Hematopoietic multipotent progenitor cell treated with erythropoietin and hydrocortisone succinate and interleukin-3 and kit ligand, for 4 days (in vitro differentiated cells): ENCODE measurements around the gene JPT1.
"Not testable (repeated sequence)": the region's sequence is repeated elsewhere in the genome, so short reads cannot be mapped to it uniquely, and the experiment has no call there.

Experiments used
- DNase-seq: peaks from one replicate; pipeline ENCODE4 v3.0.0-alpha.2; 2015

JPT1 gene, protein sequence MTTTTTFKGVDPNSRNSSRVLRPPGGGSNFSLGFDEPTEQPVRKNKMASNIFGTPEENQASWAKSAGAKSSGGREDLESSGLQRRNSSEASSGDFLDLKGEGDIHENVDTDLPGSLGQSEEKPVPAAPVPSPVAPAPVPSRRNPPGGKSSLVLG

GRCh38 chr17:75154195-75155106, at the start of gene JPT1:
Gene JPT1, minus strand, starts transcription at chr17:75154512. Its CDS starts 115 bp downstream, at chr17:75154397.
- peak; percentile 100 for DNase-seq

DNA sequence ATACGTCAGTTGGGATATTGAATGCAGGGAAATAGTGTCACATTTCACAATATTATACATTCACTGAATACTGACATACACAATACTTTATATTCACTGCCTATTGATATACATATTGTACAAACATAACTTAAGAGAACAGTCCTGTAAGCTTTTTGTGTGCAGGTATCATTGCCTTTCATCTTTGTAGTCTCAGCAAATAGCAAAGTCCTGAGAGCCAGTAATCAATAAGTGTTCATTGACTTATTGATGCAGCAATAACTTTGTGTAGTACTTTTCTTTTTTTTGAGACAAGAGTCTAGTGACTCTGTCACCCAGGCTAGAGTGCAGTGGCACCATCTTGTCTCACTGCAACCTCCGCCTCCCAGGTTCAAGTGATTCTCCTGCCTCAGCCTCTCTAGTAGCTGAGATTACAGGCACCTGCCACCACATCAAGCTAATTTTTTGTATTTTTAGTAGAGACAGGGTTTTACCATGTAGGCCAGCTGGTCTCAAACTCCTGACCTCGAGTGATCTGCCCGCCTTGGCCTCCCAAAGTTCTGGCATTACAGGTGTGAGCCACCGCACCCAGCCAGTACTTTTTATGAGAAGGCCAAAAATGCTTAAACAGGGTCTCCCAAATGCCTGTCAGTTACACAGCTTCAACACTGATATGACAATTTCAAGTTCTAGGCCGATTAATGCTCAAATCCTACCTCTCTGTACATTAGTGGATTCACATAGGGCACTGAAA, 45.7 kb upstream of the JPT1 start:
- DNase-seq: no peak

- no peak for DNase-seq
Measured at GRCh38 chr17:75194879-75195278, 40.6 kb upstream of the JPT1 start.

GRCh38 chr17:75191584-75191983, 37.3 kb upstream of the JPT1 start:
- peak; percentile 30 for DNase-seq

GRCh38 chr17:75188614-75189013, 34.3 kb upstream of the JPT1 start:
- DNase-seq: no peak

- no peak for DNase-seq
Measured at GRCh38 chr17:75183999-75184884, 29.9 kb upstream of the JPT1 start.

DNA sequence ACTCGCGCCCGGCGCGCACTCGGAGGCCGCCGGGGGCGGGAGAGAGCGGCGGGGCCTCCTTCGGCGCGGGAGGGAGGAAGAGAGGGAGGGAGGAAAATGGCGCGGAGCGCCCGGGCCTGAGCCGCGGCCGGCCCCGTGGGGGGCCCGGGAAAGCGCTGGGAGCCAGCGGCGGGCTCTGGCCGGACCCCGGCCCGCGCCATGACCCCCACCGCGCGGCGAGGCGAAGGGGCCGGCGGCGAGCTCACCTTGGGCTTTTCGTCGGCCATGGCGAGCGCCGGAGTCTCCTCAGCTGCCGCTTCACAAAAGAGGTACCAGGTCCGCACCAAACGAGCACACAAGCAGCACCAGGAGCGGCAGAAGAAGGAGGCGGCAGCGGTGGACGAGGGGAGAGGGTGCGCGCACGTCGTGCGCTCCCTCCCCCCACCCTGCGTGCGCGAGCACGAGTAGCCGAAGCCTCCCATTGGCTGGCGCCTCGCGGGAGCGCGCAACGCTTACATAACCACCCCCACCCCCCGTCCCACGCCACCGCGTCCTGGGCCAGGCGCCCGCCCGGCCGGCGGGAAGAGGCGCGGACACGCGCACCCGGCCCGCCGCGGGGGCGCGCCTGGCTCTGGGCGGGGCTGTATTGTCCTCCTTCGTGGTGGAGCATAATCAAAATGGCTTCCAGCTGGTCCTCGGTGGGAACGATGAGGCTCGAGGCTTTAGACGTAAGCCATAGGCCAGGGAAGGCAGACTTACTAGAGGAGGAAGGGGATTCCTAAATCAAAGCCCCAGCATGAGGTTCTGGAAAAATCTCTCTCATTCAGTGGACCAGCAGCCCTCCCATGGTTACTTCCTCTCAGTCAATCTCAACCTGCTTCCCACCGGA, 28.5 kb upstream of the JPT1 start, which contains the start of gene SUMO2:
SUMO2 (minus strand) TSS at position 391 of the 868 bp plus-strand sequence; CDS start at position 266, 125 bp downstream.
- DNase-seq: peak; percentile 98

DNA sequence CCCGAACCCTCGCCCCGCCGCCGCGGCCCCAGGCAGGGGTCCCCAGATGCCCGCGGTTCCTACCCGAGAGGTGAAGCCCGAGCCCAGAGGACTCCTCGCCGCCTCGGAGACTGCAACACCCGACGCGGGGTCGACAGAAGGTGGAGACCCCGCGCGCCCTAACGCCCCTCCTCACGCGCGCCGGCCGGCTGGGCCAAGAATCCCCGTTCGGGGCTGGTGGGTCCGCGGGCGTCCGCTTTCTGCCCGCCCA, 27.9 kb upstream of the JPT1 start:
- no peak for DNase-seq

- peak; percentile 61 for DNase-seq
Measured at GRCh38 chr17:75181608-75182318, 27.5 kb upstream of the JPT1 start.

DNA sequence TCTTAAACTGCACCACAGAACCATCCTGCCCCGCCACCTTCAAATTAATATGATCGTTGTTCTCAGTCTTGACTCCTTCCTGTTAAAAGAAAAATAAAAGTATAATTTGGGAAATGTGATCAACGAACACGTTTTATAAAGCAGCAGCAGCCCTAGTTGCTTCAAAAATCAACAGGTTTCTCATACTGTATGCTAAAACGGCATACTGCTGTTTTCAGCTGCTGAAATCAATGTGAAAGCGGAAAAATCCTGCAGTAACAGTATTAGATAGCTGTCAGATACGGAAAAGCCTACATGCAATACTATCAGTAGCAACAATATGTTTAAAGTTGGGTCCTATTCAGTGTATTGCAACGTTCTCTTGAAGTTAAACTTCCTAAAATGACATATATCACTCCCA, 26.8 kb upstream of the JPT1 start:
- peak; percentile 27 for DNase-seq

DNA sequence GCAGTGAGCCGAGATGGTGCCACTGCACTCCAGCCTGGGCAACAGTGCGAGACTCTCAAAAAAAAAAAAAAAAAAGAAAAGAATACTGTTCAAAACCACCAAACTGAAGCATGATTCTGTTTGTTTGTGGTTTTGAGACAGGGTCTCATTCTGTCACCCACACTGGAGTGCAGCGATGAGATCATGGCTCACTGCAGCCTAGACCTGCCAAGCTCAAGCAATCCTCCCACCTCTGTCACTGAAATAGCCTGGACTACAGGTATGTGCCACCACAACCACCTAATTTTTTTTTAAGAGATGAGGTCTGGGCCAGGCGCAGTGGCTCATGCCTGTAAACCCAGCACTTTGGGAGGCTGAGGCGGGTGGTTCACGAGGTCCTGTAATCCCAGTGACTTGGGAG, 24.1 kb upstream of the JPT1 start:
- no peak for DNase-seq

DNA sequence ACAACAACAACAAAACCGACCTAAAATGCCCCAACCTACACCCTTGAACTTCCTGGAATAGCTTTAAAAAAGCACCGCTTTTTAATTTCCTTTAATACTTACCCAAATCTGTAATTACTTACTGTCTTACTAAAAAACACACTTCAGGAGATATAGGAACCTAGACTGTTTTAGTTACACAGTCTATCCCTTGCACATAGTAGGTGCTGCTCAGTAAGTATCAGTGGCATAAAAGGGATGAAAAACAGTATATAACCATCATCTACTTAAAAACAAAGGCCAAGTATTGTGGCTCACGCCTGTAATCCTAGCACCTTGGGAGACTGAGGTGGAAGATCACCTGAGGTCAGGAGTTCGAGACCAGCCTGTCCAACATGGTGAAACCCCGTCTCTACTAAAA, 22.3 kb upstream of the JPT1 start:
- no peak for DNase-seq

DNA sequence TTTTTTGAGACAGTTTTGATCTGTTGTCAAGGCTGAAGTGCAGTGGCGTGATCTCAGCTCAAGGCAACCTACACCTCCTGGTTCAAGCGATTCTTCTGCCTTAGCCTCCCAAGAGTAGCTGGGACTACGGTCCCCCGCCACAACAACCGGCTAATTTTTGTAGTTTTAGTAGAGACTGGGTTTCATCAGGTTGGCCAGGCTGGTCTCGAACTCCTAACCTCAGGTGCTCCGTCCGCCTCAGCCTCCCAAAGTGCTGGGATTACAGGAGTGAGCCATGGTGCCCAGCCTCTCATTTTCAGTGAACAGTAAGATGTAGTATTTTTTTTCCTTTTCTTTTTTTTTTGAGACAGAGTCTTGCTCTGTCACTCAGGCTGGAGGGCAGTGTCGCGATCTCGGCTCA, 20.7 kb upstream of the JPT1 start:
- DNase-seq: no peak

GRCh38 chr17:75173526-75173925, 19.2 kb upstream of the JPT1 start:
- DNase-seq: no peak

- DNase-seq: no peak
Measured at GRCh38 chr17:75168998-75169397, 14.7 kb upstream of the JPT1 start.

DNA sequence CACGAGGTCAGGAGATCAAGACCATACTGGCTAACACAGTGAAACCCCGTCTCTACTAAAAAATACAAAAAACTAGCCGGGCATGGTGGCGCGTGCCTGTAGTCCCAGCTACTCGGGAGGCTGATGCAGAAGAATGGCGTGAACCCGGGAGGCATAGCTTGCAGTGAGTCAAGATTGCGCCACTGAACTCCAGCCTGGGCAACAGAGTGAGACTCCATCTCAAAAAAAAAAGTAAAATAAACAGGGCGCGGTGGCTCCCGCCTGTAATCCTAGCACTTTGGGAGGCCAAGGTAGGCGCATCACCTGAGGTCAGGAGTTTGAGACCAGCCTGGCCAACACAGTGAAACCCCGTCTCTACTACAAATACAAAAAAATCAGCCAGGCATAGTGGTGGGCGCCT, 10.3 kb upstream of the JPT1 start:
- not testable (repeated sequence) for DNase-seq

- no peak for DNase-seq
Measured at GRCh38 chr17:75163074-75163473, 8.8 kb upstream of the JPT1 start.

DNA sequence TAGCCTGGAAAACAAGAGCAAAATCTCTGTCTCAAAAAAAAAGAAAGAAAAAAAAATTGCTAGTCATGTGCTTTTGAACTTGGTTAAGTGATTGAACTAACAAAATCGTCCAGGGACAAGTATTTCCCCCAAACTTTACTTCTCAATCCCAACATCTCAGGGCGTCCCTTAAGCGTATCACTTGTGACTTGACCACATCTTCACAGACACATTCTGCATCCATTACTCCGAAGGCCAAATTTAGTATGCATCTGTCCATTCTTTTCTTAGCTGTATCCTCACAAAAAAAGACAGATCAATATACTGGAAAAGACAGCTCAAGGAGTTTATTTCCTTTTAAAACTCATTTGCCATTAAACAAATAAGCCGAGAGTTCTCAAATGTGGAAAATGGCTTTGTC, 5.9 kb upstream of the JPT1 start:
- DNase-seq: no peak

- no peak for DNase-seq
Measured at GRCh38 chr17:75159196-75160031, 5.1 kb upstream of the JPT1 start.

- not testable (repeated sequence) for DNase-seq
Measured at GRCh38 chr17:75158480-75158879, 4.2 kb upstream of the JPT1 start.
